ENCODE data around the gene VCPKMT.

GRCh38 chr14:50110323-50111037, 5.9 kb downstream of the VCPKMT start:
- TF ChIP-seq SP1 (IDR thresholded peaks at IDR 0.05) (no peak), CTCF (IDR thresholded peaks at IDR 0.05; ENCODE audit: low read depth, low read length, missing input control) (no peak)

Data from liver (tissue), 3 donors.